HG02884 (cell line): ENCODE data around the gene KLC4.
A peak's percentile ranks its signal among the peaks of the same experiment; 100 is the strongest.

ENCODE experiments used
- ATAC-seq: cut with Tn5 transposase; IDR thresholded peaks from one replicate; pipeline ENCODE4 v1.9.1; 2021; ENCODE audit warnings: mild to moderate bottlenecking, moderate library complexity; ENCODE audit not compliant: unreplicated experiment

KLC4 gene

DNA sequence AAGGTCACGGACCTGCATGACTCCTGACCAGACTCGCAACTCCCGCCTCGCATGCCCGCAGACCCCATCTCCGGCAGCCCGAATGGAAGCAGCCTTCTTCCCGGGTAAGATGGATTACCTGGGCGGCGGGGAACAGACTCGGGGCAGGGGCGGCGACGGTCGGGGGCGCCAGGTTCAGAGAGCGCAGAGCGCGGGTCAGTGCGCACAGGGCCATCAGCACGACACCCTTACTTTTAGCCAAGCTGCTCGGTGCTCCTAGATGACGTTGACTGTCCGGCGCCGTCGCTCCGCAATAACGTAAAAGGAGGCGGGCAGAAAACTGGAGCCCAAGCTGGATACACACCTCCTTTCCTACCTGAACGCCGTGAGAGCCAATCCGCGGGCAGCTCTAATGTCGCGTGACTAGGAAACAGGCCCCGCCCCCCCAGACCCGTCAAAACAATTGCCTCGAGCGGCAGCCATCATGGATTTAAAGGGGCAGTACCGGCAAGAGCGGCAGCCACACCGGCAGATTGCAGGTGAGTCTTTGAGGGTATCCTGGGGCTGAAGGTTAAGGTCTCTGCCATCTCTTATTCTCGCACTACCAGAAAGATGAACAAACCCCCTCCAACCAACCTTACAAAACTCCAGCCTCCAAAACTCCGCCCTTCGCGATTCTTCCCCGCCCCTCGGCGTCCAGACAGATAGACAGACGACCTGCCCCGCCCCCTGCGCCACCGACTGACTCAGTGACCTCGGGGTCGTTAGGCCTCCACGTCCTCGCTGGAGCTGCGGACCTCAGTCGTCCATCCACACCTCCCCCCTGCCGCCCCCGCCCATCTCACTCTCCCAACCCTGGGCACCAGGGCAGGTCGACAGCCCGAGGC, at the start of gene KLC4, which contains the start of gene MRPL2:
Gene KLC4 (plus strand): TSS at position 464 of the 866 bp plus-strand sequence. CDS start 1,705 bp downstream, outside the sequence.
Gene MRPL2 (minus strand): TSS at position 267 of the 866 bp plus-strand sequence. CDS start 53 bp downstream, at position 214.
- peak; percentile 89 for ATAC-seq

GRCh38 chr6:43011207-43011606, 48.2 kb upstream of the KLC4 start:
- ATAC-seq, result no peak

DNA sequence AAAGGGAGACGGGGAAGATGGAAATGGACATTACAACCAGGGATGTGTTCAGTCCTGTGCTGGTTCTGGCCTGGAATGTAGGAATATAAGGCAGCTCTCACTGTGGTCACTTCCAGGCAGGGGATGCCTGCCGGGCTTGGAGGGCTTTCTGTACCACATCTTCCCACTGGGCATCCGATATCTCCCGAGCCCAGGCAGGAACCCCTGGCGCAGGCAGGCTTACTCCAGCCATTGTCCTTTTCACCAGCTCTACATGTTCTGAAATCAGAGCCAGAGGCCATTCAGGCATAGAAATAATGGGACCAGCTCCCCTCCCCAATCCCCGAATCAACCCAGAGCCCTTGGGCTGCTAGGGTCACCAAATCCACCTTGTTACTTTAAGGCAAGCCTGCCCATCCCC, 47.1 kb upstream of the KLC4 start:
- ATAC-seq, result no peak

DNA sequence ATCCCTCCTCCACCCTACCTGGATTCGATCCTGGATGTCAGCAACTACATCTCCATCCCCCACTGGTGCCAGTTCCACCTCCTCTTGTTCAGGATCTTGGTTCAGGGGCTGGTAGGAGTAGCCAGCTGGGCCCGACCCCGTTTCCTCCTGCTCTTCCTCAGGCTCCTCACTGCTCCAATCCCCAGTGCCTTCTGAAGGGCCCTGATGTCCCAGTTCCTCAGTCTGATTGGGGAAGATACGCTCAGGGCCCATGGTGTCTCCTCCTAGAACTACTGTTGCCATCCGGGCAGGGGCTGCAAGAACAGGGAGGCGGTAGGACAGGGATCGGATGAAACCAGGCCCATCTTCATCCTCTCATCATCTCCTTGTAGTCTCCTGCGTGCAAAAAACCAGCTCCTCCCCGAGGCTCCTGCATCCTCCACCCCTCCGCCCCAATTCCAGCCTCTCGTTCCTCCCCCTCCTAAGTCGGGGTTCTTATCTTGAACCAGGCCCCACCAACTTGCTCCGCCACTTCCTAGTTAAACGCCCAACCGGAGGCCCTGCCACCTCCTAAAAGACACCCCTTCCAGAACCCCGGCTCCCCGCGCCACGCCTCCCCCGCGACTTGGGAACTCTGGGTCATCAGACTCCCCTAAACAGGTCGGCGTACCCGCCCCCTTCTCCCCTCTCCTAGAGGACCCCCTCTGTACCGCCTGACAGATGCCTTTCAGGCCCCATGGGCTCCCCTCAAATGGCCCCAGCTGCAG, 46.2 kb upstream of the KLC4 start:
- ATAC-seq, result no peak

- ATAC-seq, result peak; percentile 79
Measured at GRCh38 chr6:43013843-43014433, 45.5 kb upstream of the KLC4 start, which contains the start of the genes KLHDC3 and MEA1. KLHDC3 (plus strand) TSS chr6:43014249; CDS start chr6:43017193, 2,944 bp downstream. MEA1 (minus strand) TSS chr6:43013946; CDS start chr6:43013813, 133 bp downstream.

- no peak for ATAC-seq
Measured at GRCh38 chr6:43014434-43014909, 45.0 kb upstream of the KLC4 start.

- no peak for ATAC-seq
Measured at GRCh38 chr6:43016176-43016942, 43.1 kb upstream of the KLC4 start.

- no peak for ATAC-seq
Measured at GRCh38 chr6:43016943-43017334, 42.5 kb upstream of the KLC4 start.

GRCh38 chr6:43019152-43019551, 40.3 kb upstream of the KLC4 start:
- ATAC-seq, result no peak

DNA sequence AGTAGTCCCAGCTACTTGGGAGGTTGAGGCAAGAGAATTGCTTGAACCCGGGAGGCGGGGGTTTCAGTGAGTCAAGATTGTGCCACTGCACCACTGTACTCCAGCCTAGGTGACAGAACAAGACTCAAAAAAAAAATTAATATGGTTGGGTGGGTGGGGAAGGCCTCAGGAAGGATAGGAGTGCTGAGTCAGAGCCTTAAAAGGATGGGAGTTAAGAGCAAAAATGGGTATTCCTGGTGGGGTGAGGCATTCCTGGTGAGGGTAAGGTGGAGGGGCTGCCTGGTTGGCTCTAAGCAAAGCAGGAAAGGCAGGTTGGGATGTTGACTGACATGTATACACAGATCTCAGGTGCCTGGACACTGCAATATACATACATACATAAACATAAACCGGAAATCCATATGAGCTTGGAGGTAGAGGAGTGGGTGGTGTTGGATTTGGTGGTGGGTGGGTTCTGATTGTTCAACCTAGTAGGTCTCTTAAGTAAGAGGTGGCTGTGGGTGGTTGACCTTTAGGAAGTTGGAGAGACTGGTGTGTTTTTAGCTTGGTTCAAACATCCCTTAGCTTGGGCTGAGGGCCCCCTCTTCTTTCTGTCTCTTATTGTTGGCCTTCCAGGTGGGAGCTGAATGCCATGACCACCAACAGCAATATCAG, 39.3 kb upstream of the KLC4 start:
- no peak for ATAC-seq

GRCh38 chr6:43020847-43021246, 38.6 kb upstream of the KLC4 start:
- ATAC-seq, result no peak

GRCh38 chr6:43021270-43022047, 38.0 kb upstream of the KLC4 start, which contains the start of gene RRP36:
RRP36 (plus strand) TSS chr6:43021623; CDS start chr6:43021655, 32 bp downstream.
- no peak for ATAC-seq

DNA sequence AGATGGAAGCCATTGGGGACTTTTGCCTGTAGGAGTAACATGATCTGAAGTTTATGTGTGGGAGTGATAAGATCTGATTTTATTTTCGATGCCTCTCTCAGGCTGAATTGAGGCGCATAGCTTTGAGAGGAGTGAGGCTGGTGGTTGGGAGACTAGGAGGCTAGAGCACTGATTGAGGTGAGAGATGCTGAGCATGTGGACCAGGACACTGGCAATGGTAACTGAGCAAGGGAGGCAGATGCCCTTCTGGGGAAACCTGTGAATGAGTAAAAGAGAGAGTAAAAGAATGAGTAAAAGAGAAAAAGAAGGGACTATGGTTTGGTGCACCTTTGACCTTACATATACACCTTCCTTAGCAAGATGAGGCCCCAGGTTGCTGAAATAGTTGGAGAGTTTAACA, 35.0 kb upstream of the KLC4 start:
- no peak for ATAC-seq

- ATAC-seq, result no peak
Measured at GRCh38 chr6:43026365-43026764, 33.1 kb upstream of the KLC4 start.

GRCh38 chr6:43029120-43029519, 30.3 kb upstream of the KLC4 start:
- ATAC-seq, result no peak

- no peak for ATAC-seq
Measured at GRCh38 chr6:43032326-43032725, 27.1 kb upstream of the KLC4 start.

DNA sequence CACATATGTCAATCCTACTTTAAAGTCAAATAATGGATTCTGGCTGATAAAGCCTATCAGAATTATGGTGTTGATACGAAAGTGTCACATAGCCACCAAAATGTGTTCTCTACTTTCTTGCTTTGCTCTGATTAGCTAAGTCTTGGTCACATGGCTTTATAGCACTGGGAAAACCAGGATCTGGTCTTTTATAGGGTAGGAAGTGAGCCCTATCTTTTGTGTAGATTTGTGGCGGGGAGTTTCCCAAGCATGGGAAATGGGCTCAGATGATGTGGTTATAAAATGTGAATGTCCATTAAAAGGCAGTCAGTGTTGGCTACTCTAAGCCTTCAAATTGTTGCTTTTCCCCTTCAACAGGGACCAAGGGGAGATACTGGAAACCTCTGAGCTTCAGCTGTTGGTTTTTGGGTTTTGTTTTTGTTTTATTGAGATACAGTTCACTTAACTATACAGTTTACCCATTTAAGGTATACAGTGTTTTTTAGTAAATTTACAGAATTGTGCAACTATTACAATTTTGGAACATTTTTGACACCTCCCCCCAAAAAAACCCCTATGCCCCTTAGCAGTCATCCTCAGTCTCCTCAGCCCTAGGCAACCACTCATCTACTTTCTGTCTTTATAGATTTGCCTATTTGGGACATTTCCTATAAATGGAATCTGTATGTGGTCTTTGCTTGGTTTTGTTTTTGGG, 25.8 kb upstream of the KLC4 start:
- no peak for ATAC-seq

- no peak for ATAC-seq
Measured at GRCh38 chr6:43034190-43034525, 25.3 kb upstream of the KLC4 start.
